WERI-Rb-1 (cell line): ENCODE measurements around the gene PLXDC2.

Source experiments
- DNase-seq: peaks from one replicate; pipeline ENCODE4 v3.0.0-alpha.2; 2020
- H3K27ac ChIP-seq: fragments of 250-450 bp; sonication (Bioruptor Pico); 2 replicates; pipeline ENCODE4 v1.5.1; 2020; ENCODE audit warnings: mild to moderate bottlenecking, moderate library complexity
- H3K27me3 ChIP-seq: fragments of 250-450 bp; sonication (Bioruptor Pico); 2 replicates; pipeline ENCODE4 v1.5.1; 2021; ENCODE audit warnings: mild to moderate bottlenecking, low read depth, moderate library complexity; ENCODE audit not compliant: insufficient read depth, severe bottlenecking
- H3K36me3 ChIP-seq: fragments of 250-450 bp; sonication (Bioruptor Pico); 2 replicates; pipeline ENCODE4 v1.5.1; 2020; ENCODE audit warnings: mild to moderate bottlenecking, moderate library complexity
- H3K4me3 ChIP-seq: 2 replicates; pipeline ENCODE4 v1.5.1; 2011; ENCODE audit warnings: low read depth, mild to moderate bottlenecking, control low read depth, low read length
- H3K9me3 ChIP-seq: fragments of 250-450 bp; sonication (Bioruptor Pico); 2 replicates; pipeline ENCODE4 v1.5.1; 2021; ENCODE audit warnings: mild to moderate bottlenecking, moderate library complexity; ENCODE audit not compliant: severe bottlenecking
- TF ChIP-seq, protein P1 (sequence below): IDR thresholded peaks from 2 replicates; pipeline ENCODE4 v1.5.1; 2011; ENCODE audit warnings: low read depth, mild to moderate bottlenecking, control low read depth, inconsistent platforms, low read length

Gene PLXDC2

GRCh38 chr10:19929506-19930140, 113.4 kb downstream of the PLXDC2 start:
- no peak overlapping the region for H3K27ac ChIP-seq
- TF ChIP-seq, protein P1, sequence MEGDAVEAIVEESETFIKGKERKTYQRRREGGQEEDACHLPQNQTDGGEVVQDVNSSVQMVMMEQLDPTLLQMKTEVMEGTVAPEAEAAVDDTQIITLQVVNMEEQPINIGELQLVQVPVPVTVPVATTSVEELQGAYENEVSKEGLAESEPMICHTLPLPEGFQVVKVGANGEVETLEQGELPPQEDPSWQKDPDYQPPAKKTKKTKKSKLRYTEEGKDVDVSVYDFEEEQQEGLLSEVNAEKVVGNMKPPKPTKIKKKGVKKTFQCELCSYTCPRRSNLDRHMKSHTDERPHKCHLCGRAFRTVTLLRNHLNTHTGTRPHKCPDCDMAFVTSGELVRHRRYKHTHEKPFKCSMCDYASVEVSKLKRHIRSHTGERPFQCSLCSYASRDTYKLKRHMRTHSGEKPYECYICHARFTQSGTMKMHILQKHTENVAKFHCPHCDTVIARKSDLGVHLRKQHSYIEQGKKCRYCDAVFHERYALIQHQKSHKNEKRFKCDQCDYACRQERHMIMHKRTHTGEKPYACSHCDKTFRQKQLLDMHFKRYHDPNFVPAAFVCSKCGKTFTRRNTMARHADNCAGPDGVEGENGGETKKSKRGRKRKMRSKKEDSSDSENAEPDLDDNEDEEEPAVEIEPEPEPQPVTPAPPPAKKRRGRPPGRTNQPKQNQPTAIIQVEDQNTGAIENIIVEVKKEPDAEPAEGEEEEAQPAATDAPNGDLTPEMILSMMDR, result no peak

GRCh38 chr10:19930936-19931893, 115.0 kb downstream of the PLXDC2 start:
- no peaks in the 10 kb centered on the region for H3K27me3 ChIP-seq
- no peak overlapping the region for H3K4me3 ChIP-seq
- peak; percentile 27 for DNase-seq
- no peaks in the 10 kb centered on the region for H3K36me3 ChIP-seq
- H3K9me3 ChIP-seq, result no peaks in the 10 kb centered on the region
- TF ChIP-seq, protein P1, result no peak
- no peak overlapping the region for H3K27ac ChIP-seq

More at GRCh38 chr10:19929506-19930140, 113.4 kb downstream of the PLXDC2 start:
- Histone ChIP-seq H3K27me3 (no peaks in the 10 kb centered on the region), H3K9me3 (no peaks in the 10 kb centered on the region), H3K36me3 (no peaks in the 10 kb centered on the region), H3K4me3 (no peak overlapping the region)
- DNase-seq, result no peak

GRCh38 chr10:19931894-19932590, 115.8 kb downstream of the PLXDC2 start:
- DNase-seq, result no peak
- TF ChIP-seq, protein P1, result no peak
- Histone ChIP-seq H3K27ac (no peak overlapping the region), H3K4me3 (no peak overlapping the region), H3K9me3 (no peaks in the 10 kb centered on the region), H3K36me3 (no peaks in the 10 kb centered on the region), H3K27me3 (no peaks in the 10 kb centered on the region)

GRCh38 chr10:19932806-19933371, 116.7 kb downstream of the PLXDC2 start:
- no peak overlapping the region for H3K27ac ChIP-seq
- TF ChIP-seq, protein P1, result no peak
- DNase-seq, result no peak
- H3K27me3 ChIP-seq, result no peaks in the 10 kb centered on the region
- H3K4me3 ChIP-seq, result no peak overlapping the region
- no peaks in the 10 kb centered on the region for H3K36me3 ChIP-seq
- H3K9me3 ChIP-seq, result no peaks in the 10 kb centered on the region

GRCh38 chr10:19933772-19934171, 117.5 kb downstream of the PLXDC2 start:
- DNase-seq, result no peak
- Histone ChIP-seq H3K27ac (no peak overlapping the region), H3K4me3 (no peak overlapping the region), H3K27me3 (no peaks in the 10 kb centered on the region), H3K9me3 (no peaks in the 10 kb centered on the region), H3K36me3 (no peaks in the 10 kb centered on the region)
- TF ChIP-seq, protein P1, result no peak
